Endometrial microvascular endothelial cells (primary cell): Measurements from ENCODE around the gene COL4A5. TPM values are rescaled to one million over a fixed set of nuclear protein-coding genes. Genes with fewer than 3 reads are reported as not detected.
"Not testable (repeated sequence)": the region's sequence is repeated elsewhere in the genome, so short reads cannot be mapped to it uniquely, and the experiment has no call there.

Source experiments
- in situ Hi-C: cut with HindIII; loops from 2 replicates; pipeline ENCODE4 v1.10.0; 2017; ENCODE audit warnings: low sequenced_read_pairs, low pct_unique_long_range_greater_than_20kb; ENCODE audit errors: inconsistent ontology term
- total RNA-seq: library from RNA; depleted of rRNA; stranded (reverse); fragments of >200 nt; gene quantifications from one replicate; pipeline ENCODE4 v1.2.3, GENCODE V29; 2015; ENCODE audit errors: inconsistent ontology term

The COL4A5 gene
- total RNA-seq, 1 donor from 2014 or later = 114 TPM

- in situ Hi-C loops = no loop called here
Observed at GRCh38 chrX:108442901-108443464, 3.3 kb downstream of the COL4A5 start.

DNA sequence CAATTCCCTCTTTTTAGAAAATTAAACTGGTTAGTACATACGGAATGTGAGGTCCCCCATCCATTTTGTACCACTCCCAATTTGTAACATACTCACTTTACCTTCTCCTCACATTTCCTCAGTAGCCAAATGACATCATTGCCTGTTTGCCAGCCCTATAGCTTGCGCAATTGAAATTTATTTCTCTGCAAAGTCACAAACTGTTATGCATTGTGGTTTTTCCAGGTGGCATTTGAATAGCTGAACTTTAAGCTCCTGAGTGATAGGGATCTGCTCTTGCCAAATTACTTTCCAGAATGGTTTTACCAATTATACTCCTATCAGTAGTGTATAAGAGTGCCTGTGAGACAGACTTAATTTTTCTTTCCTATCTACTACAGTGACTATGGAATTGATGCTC lies 7.7 kb downstream of the COL4A5 start:
- in situ Hi-C loops = no loop called here

GRCh38 chrX:108453841-108454240 lies 14.2 kb downstream of the COL4A5 start:
- in situ Hi-C loops = no loop called here

DNA sequence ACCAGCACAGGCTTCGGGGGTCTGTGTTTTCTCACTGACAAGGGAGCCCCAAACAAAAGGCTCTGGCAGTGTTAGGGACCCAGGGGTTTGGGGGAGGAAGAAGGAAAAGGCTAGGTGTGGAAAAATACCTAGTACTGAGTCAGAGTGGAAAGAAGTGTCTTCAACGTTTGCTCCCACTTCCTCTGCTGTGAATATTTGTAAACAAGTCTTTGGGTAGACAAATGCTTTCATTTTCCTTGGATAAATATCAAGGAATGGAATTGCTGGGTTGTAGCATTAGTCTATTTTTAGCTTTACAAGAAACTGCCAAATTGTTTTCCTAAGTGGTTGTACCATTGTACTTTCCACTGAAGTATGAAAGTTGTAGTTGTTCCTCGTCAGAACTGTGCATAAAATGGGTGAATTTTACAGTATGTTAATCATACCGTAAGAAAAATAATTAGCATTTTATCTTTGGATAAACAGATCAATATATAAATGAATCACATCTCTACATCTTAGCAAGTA lies 17.4 kb downstream of the COL4A5 start:
- in situ Hi-C loops = no loop called here

DNA sequence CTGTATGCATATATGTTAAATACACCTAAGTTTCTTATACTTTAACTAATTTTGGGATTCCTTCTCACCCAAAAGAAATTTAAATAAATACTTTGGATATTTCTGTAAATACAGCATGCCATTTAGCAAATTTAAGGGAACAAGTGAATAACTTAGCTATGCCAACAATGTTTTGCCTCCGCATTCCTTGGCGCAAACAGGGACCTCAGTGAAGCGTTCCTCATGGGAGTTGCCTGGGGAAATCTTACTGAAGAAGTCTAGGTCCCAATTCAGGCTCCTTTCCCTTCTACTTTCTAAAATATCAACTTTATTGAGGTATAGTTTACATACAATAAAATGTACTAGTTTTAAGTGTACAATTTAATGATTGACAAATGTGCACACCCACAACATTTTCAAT lies 25.0 kb downstream of the COL4A5 start:
- in situ Hi-C loops = no loop called here

GRCh38 chrX:108468486-108468885 lies 28.8 kb downstream of the COL4A5 start:
- in situ Hi-C loops = no loop called here

- in situ Hi-C loops = no loop called here
Observed at GRCh38 chrX:108473979-108474378, 34.3 kb downstream of the COL4A5 start.

DNA sequence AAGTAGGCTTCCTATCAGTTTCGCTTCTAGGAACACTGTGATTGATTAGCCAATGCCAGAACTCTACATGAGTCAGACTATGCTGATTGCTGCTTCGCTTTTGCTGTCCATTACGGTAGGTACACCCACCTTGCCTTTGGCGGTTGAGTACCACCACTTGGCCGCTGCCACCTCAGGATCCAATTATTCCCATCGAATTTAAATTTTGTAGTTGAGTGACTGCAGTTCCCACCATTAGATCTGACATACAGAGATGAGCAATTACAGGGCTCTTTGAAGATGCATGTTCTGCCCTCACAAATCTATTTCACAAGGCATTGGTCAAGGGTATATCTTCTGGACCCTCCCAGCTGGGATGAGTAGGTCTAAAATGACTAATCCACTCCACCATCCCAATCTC lies 41.9 kb downstream of the COL4A5 start:
- in situ Hi-C loops = not testable (repeated sequence)

GRCh38 chrX:108484251-108484650 lies 44.6 kb downstream of the COL4A5 start:
- in situ Hi-C loops = no loop called here

DNA sequence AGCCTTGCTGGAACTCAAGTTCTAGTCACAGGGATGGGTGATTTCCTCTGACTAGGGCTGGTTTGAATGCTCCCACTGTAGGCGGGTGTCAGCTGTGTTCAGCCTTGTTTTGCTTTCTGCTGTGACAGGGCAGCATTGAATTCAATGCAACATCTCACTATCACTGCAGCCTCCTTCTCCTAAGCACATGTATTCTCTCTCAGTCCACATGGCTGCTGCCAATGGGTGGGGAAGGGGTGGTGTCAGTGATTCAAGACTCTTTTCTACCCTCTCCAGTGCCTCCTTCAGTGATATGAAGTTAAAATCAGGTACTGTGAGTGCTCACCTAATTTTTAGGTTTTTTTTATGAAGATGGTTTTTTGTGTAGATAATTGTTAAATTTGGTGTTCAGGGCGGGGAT lies 46.3 kb downstream of the COL4A5 start:
- in situ Hi-C loops = no loop called here

DNA sequence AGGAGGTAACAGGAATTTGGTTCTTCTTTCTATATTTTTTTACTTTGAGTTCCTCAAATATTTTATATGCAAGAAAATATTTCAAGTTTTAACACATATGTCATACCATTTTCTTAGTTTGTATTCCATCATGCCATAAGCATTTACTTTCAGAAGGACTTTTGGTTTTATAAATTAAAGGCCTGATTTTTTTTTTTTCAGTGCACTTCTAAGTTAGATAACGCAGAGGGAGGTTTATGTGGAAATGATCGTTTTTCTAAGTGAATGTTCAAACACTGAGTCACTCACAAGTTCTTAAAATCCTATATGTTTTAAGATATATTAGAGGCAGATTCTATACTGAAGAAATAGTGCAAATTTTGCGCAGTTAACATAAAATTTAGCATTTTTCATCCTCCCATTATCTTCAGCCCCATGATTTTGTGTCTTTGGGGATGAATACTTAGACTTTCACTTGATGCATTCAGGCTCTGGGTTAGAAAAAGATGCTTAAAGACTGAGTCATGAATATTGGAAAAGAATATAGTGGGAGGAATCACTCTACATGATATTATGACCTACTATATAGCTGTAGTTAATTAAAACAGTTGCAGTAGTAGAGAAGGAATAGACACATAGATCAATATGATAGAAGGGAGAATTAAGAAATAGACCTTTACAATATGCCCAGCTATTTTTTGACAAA lies 54.9 kb downstream of the COL4A5 start:
- in situ Hi-C loops = no loop called here

GRCh38 chrX:108511721-108512120 lies 72.1 kb downstream of the COL4A5 start:
- in situ Hi-C loops = no loop called here

GRCh38 chrX:108516184-108516583 lies 76.5 kb downstream of the COL4A5 start:
- in situ Hi-C loops = no loop called here

DNA sequence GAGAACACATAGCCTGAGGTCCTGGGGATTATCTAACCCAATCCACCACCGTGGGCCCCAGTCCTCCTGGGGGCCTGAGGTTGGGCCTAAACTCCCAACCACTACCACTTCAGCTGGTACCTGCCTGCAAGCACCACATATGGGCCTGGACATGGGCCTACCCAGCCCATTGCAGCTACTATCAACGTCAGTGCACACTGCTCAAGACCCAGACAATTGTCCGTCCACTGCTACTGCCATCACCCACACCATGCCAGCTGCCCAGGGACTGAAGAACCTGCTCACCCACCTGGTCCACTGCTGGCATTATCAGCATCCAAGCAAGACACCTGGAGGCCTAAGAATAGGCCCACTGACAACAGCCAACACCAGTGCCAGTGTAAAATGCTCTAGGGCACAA lies 88.1 kb downstream of the COL4A5 start:
- in situ Hi-C loops = no loop called here

- in situ Hi-C loops = no loop called here
Observed at GRCh38 chrX:108537005-108537404, 97.4 kb downstream of the COL4A5 start.

- in situ Hi-C loops = no loop called here
Observed at GRCh38 chrX:108541286-108541685, 101.6 kb downstream of the COL4A5 start.

DNA sequence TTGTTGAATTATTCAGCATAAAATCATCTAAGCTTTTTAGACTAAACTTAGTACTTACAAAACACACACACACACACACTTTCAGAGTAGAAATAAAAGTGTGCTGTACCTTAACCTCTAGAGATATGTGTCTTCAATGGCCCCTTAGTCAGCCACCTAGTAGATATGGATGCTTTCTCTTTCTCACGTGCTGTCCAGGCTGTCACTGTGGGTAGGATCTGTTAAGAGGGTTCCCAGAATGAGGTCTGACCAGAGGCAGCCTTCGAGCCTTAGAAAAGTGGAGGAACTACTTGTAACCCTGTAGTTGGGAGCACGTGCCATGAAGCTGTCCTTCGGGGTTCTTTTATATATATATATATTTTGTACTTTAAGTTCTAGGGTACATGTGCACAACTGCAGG lies 117.9 kb downstream of the COL4A5 start:
- in situ Hi-C loops = no loop called here

DNA sequence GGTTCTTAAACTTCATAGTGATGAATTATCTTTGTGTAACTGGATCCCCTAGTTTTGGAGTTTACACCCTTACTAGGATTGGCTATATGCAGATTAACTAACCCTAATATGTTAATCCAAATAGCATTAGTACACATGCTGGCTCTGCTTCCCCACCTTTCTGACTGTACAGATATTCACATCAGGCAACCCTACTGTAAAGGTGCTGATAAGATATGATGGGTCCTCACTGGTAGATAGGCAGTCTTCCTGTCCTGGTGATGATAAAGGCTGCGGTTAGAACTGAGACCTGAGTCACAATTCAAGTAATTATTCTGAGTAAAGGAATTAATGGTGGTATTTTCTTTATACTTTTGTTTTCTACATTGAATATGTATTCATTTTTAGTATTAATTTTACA lies 118.6 kb downstream of the COL4A5 start:
- in situ Hi-C loops = no loop called here

DNA sequence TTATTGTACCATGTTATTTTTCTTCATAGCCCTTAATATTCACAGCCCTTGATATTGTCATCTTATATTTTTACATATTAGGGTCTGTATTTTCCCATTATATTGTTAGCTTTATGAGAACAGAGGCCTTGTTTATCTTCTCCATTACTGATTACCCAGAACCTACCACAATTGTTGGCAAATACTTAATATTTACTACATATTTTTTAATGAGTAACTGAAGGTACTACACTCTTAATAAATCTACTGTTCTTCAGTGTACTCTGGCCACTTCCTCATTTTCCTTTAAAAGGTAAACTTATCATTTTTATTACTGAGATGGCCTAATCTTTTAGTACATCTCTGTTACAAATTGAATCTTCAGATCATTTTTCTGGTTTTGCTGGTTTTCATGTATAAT lies 133.5 kb downstream of the COL4A5 start:
- in situ Hi-C loops = no loop called here

DNA sequence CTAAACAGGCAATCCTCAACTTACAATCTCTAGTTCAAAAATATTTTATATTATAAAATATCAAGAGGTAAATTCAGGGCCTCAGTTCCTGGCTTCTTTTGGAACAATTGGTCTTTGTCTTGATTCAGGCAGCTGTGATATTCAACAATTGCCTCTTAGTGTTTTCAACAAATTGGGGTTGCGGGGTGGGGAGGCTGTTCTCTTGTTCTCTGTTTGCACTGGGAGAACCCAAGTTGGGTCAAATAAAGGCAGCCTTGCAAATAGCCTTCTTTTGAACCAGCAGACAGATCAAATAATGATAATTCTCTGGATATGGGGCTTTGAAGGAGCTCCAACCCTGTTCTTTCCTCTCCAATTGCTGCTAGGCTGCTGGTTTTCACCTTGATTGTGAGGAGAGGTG lies 142.5 kb downstream of the COL4A5 start:
- in situ Hi-C loops = no loop called here
